Iris pigment epithelial cell (primary cell): Measurements from ENCODE around the gene ADORA2B.
"Not testable (repeated sequence)": the region's sequence is repeated elsewhere in the genome, so short reads cannot be mapped to it uniquely, and the experiment has no call there.

Experiments used
- DNase-seq: peaks from one replicate; pipeline ENCODE4 v3.0.0-alpha.2; 2011; ENCODE audit warnings: low read depth

ADORA2B gene

GRCh38 chr17:15922586-15922985 lies 22.3 kb upstream of the ADORA2B start:
- DNase-seq: no peak

DNA sequence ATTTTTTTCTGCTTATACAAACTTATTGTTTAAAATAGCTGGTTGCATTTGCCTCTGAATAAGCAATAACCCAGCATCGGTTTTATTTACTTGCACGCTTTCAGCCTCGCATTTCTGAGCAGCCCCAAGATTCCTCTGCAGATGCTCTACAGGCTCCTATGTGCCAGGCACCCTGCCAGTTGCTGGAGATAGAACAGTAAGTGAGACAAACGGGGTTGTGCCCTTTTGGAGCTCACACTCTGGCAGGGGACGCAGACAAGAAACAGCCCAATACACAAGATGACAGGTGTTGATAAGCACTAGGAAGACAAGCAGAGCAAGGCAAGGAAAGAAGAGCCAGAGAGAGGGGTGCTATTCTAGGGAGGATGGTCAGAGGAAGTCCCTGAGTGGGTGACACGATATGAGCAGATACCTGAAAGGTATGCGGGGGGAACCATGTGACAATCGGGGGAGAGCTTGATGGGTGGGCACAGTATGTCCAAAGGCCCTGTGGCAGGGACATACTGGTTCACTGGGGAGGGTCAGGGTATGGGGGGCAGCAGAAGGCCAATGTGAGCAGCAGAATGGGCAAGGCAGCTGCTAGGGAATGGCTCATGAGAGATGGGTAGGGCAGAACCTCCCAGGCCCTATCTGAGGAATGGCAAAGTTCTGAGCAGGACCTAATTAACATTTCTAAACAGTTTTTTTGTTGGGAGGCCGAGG lies 18.7 kb upstream of the ADORA2B start:
- no peak for DNase-seq

- no peak for DNase-seq
These were observed 16.6 kb upstream of the ADORA2B start for GRCh38 chr17:15928286-15928785.

DNA sequence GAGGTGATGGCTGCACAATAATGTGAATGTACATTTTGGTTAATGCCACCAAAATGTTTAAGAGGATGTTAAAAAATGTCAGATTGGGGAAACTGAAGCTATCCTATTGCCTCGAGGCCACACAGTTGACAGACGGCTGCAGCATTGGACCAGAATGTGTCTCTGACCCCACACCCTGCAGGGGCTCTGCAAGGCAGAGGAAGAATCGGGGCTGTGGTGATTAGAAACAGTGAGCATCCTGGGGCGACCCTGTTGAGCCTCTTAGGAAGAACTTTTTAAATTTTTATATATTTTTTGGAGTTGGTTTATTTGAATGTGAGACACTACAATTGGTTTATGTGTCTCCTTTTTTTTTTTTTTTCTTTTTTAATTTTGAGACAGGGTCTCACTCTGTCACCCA lies 15.0 kb upstream of the ADORA2B start:
- DNase-seq: no peak

DNA sequence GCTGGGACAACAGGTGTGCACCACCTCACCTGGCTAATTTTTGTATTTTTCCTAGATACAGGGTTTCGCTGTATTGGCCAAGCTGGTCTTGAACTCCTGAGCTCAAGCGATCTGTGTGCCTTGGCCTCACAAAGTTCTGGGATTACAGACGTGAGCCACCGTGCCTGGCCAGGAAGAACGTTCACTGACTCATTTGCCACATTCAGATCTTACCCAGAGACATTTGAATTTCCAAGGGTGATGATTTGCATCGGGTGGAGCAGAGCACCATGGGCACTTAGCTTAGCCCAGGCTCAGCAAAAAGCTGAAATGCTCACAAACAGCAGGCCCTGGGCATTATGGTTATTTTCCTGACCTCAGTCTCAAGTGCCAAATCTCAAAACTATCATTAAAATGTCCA lies 14.5 kb upstream of the ADORA2B start:
- DNase-seq: no peak

DNA sequence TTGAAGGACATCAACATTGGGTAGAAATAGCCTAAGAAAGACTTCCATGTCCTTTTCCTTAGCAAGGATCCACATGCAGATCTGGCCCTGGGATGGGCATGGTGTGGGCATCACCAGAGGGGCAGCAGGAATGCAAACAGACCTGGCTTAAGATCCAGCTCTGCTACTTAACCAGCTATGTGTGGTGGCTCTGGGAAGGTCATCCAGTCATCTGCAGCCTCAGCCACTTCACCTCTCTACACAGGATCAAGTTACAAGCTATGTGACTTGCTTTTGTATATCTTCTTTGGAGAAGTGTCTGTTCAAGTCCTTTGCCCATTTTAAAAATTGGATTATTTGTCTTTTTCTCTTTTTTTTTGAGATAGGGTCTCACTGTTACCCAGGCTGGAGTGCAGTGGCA lies 13.5 kb upstream of the ADORA2B start:
- DNase-seq: no peak

DNA sequence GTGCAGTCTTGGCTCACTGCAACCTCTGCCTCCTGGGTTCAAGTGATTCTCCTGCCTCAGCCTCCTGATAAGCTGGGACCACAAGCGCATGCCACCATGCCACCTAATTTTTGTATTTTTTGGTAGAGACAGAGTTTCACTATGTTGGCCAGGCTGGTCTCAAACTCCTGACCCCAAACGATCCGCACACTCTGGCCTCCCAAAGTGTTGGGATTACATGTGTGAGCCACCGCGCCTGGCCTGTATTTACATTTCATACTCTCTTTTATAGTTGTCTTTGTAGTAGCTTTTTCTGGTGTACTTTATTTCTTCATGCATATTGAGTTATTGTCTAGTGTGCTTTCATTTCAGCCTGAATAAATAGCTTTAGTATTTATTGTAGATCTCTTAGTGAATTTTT lies 10.1 kb upstream of the ADORA2B start:
- DNase-seq: no peak

- no peak for DNase-seq
These were observed 9.0 kb upstream of the ADORA2B start for GRCh38 chr17:15935891-15936290.

- DNase-seq: not testable (repeated sequence)
These were observed 8.4 kb upstream of the ADORA2B start for GRCh38 chr17:15936481-15936880.

DNA sequence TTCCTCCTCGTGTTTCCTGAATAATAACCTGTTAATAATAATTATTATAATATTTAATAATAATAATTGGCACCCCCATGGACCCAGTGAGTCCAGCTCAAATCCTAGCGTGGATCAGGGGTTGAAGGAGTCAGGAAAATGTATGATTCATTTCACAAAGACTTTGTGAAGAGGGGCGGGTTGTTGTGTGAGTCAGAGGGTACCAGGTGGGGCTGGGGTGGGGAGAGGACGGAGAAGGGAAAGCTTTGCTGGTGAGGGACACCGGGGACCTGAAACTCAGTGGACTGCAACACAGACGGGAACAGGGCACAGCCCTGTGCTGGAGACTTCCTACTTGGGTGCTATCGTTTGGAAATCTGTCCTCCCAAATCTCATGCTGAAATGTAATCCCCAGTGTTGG lies 3.1 kb upstream of the ADORA2B start:
- peak; percentile 57 for DNase-seq

DNA sequence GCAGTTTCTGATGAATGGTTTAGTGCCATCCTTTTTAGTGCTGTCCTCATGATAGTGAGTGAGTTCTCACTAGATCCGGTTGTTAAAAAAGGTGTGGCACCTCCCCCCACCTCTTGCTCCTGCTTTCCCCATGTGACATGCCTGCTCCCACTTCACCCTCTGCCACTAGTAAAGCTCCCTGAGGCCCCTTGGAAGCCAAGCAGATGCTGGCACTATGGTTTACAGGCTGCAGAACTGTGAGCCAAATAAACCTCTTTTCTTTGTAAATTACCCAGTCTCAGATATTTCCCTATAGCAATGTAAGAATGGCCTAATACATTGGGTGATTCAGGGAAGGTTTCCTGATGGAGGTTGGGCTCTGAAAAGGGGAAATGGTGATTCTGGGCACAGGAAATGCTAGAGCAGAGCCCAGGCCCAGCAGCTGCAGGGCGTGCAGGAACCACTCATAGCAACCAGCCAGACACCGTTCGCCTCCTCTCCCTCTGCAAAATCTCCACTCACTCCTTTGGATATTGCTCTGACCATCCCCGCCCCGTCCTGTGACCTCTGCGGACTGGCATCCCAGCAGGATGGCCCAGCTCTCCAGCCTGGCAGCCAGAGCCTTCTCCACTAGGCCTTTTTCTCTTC lies 2.6 kb upstream of the ADORA2B start:
- DNase-seq: no peak

- no peak for DNase-seq
These were observed 765 bp upstream of the ADORA2B start for GRCh38 chr17:15943971-15944758.

- DNase-seq: peak; percentile 36
These were observed 729 bp downstream of the ADORA2B start for GRCh38 chr17:15945527-15946191.

GRCh38 chr17:15946611-15947120 lies 1.7 kb downstream of the ADORA2B start:
- DNase-seq: no peak

GRCh38 chr17:15947271-15947670 lies 2.3 kb downstream of the ADORA2B start:
- DNase-seq: peak; percentile 47

DNA sequence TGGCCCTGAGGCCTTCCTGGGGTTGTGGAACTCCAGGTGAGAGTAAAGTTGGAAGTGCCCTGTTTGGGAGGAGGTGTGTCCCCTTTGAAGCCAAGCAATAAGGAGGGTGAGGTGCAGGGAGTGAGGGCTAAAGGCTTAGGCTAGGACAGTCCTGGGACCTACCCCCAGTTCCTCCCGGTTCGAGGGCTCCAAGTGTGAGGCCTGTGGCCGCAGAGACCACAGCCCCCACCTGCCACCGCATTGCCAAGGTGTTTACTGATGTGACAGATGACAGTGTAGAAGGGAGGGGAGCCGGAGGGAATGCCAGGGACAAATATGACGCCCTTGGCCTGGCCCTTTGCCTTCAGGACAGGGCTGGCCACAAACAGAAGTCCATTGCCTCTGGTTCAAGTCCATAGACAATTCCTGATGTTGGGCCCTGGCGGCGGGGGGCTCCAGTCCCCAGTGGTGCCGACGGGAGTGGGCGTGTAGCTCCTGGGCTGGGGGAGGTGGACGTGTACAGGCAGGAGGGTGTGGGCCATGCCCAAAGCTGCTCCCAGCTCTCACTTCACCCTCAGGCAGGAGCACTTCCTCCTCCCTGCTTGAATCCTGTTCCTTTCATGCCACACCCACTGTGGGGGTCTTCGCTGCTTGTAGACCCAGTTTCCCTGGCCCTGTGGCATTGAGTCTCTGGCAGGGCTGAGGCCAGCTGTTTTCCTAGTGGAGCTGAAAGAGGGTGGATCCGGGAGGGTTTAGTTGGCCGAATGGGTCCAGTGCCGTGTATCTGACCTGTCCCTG lies 3.2 kb downstream of the ADORA2B start:
- DNase-seq: no peak

- DNase-seq: no peak
These were observed 6.6 kb downstream of the ADORA2B start for GRCh38 chr17:15951368-15952047.

DNA sequence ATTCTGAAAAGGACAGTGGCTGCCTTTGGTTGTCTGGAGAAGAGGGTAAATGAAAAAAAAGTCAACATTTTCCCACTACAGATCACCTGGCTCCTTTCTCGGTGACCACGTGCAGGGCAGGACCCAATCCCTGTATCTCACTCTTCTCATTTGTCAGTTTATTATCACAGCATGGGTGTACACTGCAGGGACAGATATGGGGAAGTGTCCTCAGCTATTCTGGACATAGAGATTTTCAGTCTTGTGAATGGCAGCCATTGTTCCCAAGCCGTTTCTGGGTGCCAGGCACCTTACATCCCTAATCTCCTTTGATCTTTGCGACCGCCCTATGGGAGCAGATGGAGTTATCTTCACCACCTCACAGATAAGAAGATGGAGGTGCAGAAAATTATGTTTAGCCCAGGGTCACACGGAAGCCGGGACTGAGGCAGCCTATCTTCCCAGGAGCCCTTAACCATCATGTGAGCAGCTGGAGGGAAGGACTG lies 7.2 kb downstream of the ADORA2B start:
- no peak for DNase-seq

DNA sequence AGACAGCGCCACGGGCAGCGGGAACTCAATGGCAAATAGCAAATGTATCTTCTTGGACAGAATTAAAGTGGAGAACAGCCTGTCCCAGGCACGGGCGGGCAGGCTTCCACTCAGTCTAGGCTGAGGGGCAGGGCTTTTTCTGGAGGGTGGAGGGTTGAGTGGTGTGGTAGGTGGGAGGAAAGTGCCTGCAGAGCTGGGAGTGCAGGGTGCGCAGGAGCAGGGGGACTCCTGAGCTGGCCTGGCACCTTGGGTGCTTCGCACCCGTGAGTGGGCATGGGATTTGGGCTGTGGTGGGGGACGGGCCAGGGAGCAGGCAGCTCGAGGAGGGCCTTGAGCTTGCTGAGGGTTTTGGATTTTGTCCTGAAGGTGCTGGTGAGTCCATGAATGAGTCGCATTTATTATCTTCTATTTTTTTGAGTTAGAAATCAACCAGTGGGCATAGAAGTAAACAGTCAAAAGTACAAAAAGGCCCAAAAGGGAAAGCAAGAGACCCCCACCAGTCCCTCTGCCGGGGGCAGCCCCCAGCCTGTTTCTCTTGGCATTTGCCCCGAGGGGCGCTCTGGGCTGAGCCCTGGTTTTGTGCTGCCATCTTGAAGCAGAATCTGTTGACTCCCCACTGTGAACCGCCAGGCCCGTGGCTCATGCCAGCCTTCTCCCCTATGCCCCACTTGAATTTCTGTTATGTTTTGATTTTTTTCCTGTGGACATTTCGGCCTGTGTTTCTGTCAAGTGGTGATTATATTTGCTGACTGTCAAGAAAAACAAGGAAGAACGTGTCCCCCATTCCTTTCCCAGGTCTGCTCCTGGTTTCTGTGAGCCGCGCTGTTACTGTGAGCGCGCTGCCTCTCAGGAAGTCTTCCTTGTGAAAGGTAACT lies 8.2 kb downstream of the ADORA2B start:
- no peak for DNase-seq

DNA sequence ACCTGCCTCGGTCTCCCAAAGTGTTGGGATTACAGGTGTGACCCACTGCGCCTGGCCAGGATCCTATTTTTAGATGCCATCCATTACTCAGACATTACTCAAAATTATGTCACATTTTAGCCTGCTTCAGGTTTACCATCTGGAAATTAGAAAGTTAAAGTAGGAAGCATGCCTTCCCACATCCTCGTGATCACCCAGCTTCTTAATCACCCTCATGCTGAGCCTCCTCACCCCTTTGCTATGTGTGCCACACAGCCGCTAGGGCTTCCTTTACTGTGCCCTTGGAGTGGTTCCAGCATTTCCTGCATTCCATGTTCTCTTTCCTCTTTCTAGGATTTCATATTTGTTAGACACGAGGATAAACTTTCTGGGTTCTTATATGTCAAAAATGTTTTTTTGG lies 9.3 kb downstream of the ADORA2B start:
- DNase-seq: peak; percentile 77
